ENCODE data around the gene SERINC1.

The SERINC1 gene

DNA sequence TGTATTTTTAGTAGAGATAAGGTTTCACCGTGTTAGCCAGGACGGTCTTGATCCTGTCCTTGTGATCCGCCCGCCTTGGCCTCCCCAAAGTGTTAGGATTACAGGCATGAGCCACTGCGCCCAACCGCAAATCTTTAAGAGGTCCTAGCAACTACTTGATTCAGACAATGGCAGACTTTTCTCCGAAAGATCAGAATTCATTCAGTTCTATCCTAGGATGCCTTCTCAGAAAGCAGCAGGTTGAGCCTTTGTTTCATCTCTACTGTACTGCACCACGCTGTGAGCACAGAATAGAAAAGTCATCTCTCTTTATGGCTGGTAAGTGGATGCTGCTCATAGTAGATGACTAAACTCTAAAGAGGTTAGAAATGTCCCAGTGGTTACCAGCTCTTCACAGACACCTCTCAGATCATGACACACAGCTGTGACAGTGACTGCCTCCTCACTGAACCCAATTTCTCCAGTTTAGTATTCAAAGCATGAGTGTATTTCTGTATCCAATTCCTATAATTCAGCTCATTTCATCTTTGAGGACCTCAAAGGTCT, 78.2 kb downstream of the SERINC1 start:
- H3K27ac ChIP-seq, result no peak overlapping the region
- TF ChIP-seq, protein P1, sequence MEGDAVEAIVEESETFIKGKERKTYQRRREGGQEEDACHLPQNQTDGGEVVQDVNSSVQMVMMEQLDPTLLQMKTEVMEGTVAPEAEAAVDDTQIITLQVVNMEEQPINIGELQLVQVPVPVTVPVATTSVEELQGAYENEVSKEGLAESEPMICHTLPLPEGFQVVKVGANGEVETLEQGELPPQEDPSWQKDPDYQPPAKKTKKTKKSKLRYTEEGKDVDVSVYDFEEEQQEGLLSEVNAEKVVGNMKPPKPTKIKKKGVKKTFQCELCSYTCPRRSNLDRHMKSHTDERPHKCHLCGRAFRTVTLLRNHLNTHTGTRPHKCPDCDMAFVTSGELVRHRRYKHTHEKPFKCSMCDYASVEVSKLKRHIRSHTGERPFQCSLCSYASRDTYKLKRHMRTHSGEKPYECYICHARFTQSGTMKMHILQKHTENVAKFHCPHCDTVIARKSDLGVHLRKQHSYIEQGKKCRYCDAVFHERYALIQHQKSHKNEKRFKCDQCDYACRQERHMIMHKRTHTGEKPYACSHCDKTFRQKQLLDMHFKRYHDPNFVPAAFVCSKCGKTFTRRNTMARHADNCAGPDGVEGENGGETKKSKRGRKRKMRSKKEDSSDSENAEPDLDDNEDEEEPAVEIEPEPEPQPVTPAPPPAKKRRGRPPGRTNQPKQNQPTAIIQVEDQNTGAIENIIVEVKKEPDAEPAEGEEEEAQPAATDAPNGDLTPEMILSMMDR (conservative IDR thresholded peaks at IDR 0.05), result no peak

Measured in VCaP (cell line).